ENCODE data around the gene RASSF8.

GRCh38 chr12:26096036-26096435 lies 137.6 kb downstream of the RASSF8 start:
- TF ChIP-seq CTCF (IDR thresholded peaks at IDR 0.05) (no peak), POLR2A (IDR thresholded peaks at IDR 0.05) (no peak), POLR2AphosphoS5 (IDR thresholded peaks at IDR 0.05) (no peak)
